ENCODE data around the gene GINS2.

- TF ChIP-seq JUN (CRISPR knock-in tag; IDR thresholded peaks at IDR 0.05): peak; percentile 44; the same call in 1 of the 2 replicates
- 0 out of 2 replicates have a peak, but pooled peaks have one; percentile 23 for TF ChIP-seq ZBTB43 (CRISPR knock-in tag; IDR thresholded peaks at IDR 0.05)
- no peak for TF ChIP-seq CTCF (IDR thresholded peaks at IDR 0.05)
- TF ChIP-seq CREB1 (CRISPR knock-in tag; IDR thresholded peaks at IDR 0.05): peak; percentile 84
- peak; percentile 86; the same call in 1 of the 2 replicates for TF ChIP-seq FOXP1 (CRISPR knock-in tag; IDR thresholded peaks at IDR 0.05; ENCODE audit: borderline replicate concordance)
- no peak; the same call in 1 of the 2 replicates for TF ChIP-seq USF1 (CRISPR knock-in tag; IDR thresholded peaks at IDR 0.05)
Observed at GRCh38 chr16:85688586-85689284, at the start of gene GINS2.
